Measurements from ENCODE around the gene MRPL11. TPM values are rescaled to one million over a fixed set of nuclear protein-coding genes. Genes with fewer than 3 reads are reported as not detected.

The MRPL11 gene
- total and polyA plus RNA-seq, 4 donors = 32.7 to 56.8 (median 41.2) TPM

DNA sequence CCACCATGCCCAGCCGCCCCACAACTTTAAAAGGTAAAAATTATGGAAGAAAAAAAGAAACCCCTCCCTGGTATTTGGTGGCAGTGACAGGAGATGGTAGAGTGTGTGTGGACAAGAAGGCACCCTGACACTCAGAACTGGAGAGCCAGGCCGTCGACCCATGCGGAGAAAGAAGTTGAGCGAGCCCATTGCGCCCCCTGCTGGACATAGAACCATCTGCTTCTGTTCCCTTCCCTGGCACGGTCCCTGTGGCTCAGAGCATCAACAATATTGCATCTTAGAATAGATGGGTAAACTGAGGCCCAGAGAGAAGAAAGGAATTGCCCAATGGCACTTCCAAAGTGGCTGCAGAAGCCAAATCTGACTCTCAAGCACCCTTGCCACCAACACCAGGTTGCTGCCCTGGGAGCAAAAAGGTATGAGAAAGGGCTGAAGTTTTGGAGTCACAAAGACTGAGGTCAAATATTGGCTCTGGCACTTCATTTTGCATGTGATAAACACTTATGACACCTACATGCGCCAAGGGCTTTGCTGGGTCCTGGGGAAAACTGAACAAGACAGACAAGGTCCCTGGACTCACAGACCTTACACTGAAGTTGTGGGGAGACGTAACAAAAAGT lies 8.6 kb downstream of the MRPL11 start:
- no peak for ATAC-seq (ENCODE audit: insufficient read depth, low FRiP score)
- H3K9me3 ChIP-seq (ENCODE audit: control insufficient read depth in 4 of 4, insufficient read depth in 3 of 4, low read length in 3 of 4) = no peaks in the 10 kb centered on the region
- no peaks in the 10 kb centered on the region for H3K27me3 ChIP-seq (ENCODE audit: control insufficient read depth in 3 of 3, insufficient read depth in 3 of 3, low read length in 2 of 3)
- peak; percentile 50 for TF ChIP-seq CTCF (IDR thresholded peaks at IDR 0.05; ENCODE audit: control extremely low read depth, extremely low read depth)
- H3K36me3 ChIP-seq (ENCODE audit: control insufficient read depth in 4 of 4, insufficient read depth in 4 of 4, low read length in 4 of 4) = peaks cover 0 to 3% (median under 1%) of the 10 kb centered on the region in 4 donors
- H3K27ac ChIP-seq (ENCODE audit: low read depth in 1 of 2, low read length in 1 of 2) = no peak overlapping the region
- H3K4me3 ChIP-seq = no peak overlapping the region
- H3K4me1 ChIP-seq (ENCODE audit: control insufficient read depth in 5 of 5, insufficient read depth in 5 of 5, low read length in 5 of 5) = no peaks in the 10 kb centered on the region
- H3K9ac ChIP-seq (ENCODE audit: insufficient read depth in 1 of 2, low read length in 2 of 2) = no peak overlapping the region
- DNase-seq = peak; percentile 61 to 68 (median 65)
- WGBS, 2 donors = 34 to 35% methylated on average over 9 of the region's 9 CpGs

DNA sequence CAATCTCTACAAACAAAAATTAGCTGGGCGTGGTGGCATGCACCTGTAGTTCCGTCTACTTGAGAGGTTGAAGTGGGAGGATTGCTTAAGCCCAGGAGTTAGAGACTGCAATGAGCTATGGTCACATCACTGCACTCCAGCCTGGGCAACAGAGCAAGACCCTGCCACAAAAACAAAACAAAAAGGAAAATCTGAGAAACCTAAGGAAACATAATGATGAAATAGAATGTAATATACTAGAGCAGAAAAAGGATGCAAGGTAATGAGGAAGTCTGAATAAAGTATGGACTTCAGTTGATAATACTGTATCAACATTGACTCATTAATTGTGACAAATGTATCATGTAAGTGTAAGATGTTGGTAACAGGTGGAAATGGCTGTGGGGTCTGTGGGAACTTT lies 9.7 kb downstream of the MRPL11 start:
- Histone ChIP-seq H3K9me3 (ENCODE audit: control insufficient read depth in 4 of 4, insufficient read depth in 3 of 4, low read length in 3 of 4) (no peaks in the 10 kb centered on the region), H3K9ac (ENCODE audit: insufficient read depth in 1 of 2, low read length in 2 of 2) (no peak overlapping the region), H3K4me1 (ENCODE audit: control insufficient read depth in 5 of 5, insufficient read depth in 5 of 5, low read length in 5 of 5) (no peaks in the 10 kb centered on the region), H3K4me3 (no peak overlapping the region), H3K36me3 (ENCODE audit: control insufficient read depth in 4 of 4, insufficient read depth in 4 of 4, low read length in 4 of 4) (peaks cover 0 to 2% (median 0%) of the 10 kb centered on the region in 4 donors), H3K27ac (ENCODE audit: low read depth in 1 of 2, low read length in 1 of 2) (no peak overlapping the region), H3K27me3 (ENCODE audit: control insufficient read depth in 3 of 3, insufficient read depth in 3 of 3, low read length in 2 of 3) (no peaks in the 10 kb centered on the region)
- DNase-seq (no peak), ATAC-seq (ENCODE audit: insufficient read depth, low FRiP score) (no peak)
- no peak for TF ChIP-seq CTCF (IDR thresholded peaks at IDR 0.05; ENCODE audit: control extremely low read depth, extremely low read depth)
- 79 to 88% methylated on average over 2 of the region's 2 CpGs for WGBS, 2 donors

DNA sequence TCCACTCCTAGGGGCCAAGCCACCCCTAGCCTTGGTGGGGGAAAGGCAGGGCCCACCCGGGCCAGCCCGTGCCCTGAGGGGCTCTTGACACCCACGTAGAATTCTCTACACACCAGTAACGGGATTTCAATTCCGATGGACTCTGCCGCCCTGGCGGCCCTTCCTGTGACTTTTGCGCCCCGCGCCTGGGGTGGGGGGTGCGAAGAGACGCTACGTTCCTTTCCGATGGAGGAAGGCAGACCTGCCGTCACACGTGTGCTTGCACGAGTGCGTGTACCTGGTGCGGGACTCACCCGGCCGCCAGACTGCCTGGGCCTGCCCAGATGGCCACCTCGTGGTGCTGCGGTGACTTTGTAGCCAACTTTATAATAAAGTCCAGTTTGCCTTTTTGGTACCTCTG lies 12.3 kb downstream of the MRPL11 start:
- no peak overlapping the region for H3K27ac ChIP-seq (ENCODE audit: low read depth in 1 of 2, low read length in 1 of 2)
- TF ChIP-seq CTCF (IDR thresholded peaks at IDR 0.05; ENCODE audit: control extremely low read depth, extremely low read depth) = no peak
- H3K9me3 ChIP-seq (ENCODE audit: control insufficient read depth in 4 of 4, insufficient read depth in 3 of 4, low read length in 3 of 4) = no peaks in the 10 kb centered on the region
- ATAC-seq (ENCODE audit: insufficient read depth, low FRiP score) (no peak), DNase-seq (no peak)
- H3K4me1 ChIP-seq (ENCODE audit: control insufficient read depth in 5 of 5, insufficient read depth in 5 of 5, low read length in 5 of 5) = no peaks in the 10 kb centered on the region
- H3K9ac ChIP-seq (ENCODE audit: insufficient read depth in 1 of 2, low read length in 2 of 2) = no peak overlapping the region
- H3K36me3 ChIP-seq (ENCODE audit: control insufficient read depth in 4 of 4, insufficient read depth in 4 of 4, low read length in 4 of 4) = no peaks in the 10 kb centered on the region
- H3K27me3 ChIP-seq (ENCODE audit: control insufficient read depth in 3 of 3, insufficient read depth in 3 of 3, low read length in 2 of 3) = no peaks in the 10 kb centered on the region
- WGBS, 2 donors = 65 to 74% methylated on average over 23 of the region's 23 CpGs
- H3K4me3 ChIP-seq = no peak overlapping the region
